ENCODE results near the gene SENP5. TPM values are rescaled to one million over a fixed set of nuclear protein-coding genes. Genes with fewer than 3 reads are reported as not detected.

Gene SENP5
- total and polyA plus RNA-seq, 9 of the 15 experiments (the other 6 are each of a cell fraction or from before 2014, with no cell fraction given) = 18.3 to 59.7 (median 35.8) TPM

- TF ChIP-seq DPF2 (IDR thresholded peaks at IDR 0.05) = no peak
- TF ChIP-seq, protein P1, sequence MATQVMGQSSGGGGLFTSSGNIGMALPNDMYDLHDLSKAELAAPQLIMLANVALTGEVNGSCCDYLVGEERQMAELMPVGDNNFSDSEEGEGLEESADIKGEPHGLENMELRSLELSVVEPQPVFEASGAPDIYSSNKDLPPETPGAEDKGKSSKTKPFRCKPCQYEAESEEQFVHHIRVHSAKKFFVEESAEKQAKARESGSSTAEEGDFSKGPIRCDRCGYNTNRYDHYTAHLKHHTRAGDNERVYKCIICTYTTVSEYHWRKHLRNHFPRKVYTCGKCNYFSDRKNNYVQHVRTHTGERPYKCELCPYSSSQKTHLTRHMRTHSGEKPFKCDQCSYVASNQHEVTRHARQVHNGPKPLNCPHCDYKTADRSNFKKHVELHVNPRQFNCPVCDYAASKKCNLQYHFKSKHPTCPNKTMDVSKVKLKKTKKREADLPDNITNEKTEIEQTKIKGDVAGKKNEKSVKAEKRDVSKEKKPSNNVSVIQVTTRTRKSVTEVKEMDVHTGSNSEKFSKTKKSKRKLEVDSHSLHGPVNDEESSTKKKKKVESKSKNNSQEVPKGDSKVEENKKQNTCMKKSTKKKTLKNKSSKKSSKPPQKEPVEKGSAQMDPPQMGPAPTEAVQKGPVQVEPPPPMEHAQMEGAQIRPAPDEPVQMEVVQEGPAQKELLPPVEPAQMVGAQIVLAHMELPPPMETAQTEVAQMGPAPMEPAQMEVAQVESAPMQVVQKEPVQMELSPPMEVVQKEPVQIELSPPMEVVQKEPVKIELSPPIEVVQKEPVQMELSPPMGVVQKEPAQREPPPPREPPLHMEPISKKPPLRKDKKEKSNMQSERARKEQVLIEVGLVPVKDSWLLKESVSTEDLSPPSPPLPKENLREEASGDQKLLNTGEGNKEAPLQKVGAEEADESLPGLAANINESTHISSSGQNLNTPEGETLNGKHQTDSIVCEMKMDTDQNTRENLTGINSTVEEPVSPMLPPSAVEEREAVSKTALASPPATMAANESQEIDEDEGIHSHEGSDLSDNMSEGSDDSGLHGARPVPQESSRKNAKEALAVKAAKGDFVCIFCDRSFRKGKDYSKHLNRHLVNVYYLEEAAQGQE (IDR thresholded peaks at IDR 0.05; ENCODE audit: borderline replicate concordance) = no peak
- TF ChIP-seq, protein P1 (CRISPR knock-in tag; IDR thresholded peaks at IDR 0.05; ENCODE audit: low read depth) = no peak
- TF ChIP-seq CCAR2 (IDR thresholded peaks at IDR 0.05; ENCODE audit: low read depth, low read length) = no peak
- no peak for TF ChIP-seq BRCA1 (IDR thresholded peaks at IDR 0.05)
- no peak for TF ChIP-seq BRCA1 (CRISPR knock-in tag; IDR thresholded peaks at IDR 0.05)
- TF ChIP-seq TEAD4 (IDR thresholded peaks at IDR 0.05; ENCODE audit: low read length) = no peak
- TF ChIP-seq TEAD4 (CRISPR knock-in tag; IDR thresholded peaks at IDR 0.05; ENCODE audit: borderline replicate concordance) = no peak
- TF ChIP-seq ELF2 (CRISPR knock-in tag; IDR thresholded peaks at IDR 0.05) = no peak
- TF ChIP-seq BRD9 (IDR thresholded peaks at IDR 0.05; ENCODE audit: low read depth, partially characterized antibody) = no peak
- no peak for TF ChIP-seq CCNT2 (IDR thresholded peaks at IDR 0.05; ENCODE audit: borderline replicate concordance, extremely low read depth, insufficient read length, low read depth, low read length)
- TF ChIP-seq POLR2G (IDR thresholded peaks at IDR 0.05; ENCODE audit: low read depth, low read length) = peak; percentile 80
- TF ChIP-seq RBFOX2 (IDR thresholded peaks at IDR 0.05; ENCODE audit: low read depth, low read length) = peak; percentile 72
- no peak for TF ChIP-seq POLR2B (IDR thresholded peaks at IDR 0.05; ENCODE audit: low read depth, partially characterized antibody)
- TF ChIP-seq CC2D1A (IDR thresholded peaks at IDR 0.05) = no peak
- no peak for TF ChIP-seq POLR3A (IDR thresholded peaks at IDR 0.05; ENCODE audit: borderline replicate concordance, extremely low read depth, insufficient read depth, insufficient read length)
- TF ChIP-seq RERE (CRISPR knock-in tag; IDR thresholded peaks at IDR 0.05; ENCODE audit: borderline replicate concordance) = no peak
Measured at GRCh38 chr3:196969134-196969659, 101.5 kb downstream of the SENP5 start (continued).

Measured in K562 (cell line).